Thoracic aorta (tissue), 2 donors: ENCODE measurements around the gene NAT8L. TPM values are rescaled to one million over a fixed set of nuclear protein-coding genes. Genes with fewer than 3 reads are reported as not detected.
"Not testable (repeated sequence)": the region's sequence is repeated elsewhere in the genome, so short reads cannot be mapped to it uniquely, and the experiment has no call there.

Experiments
- ATAC-seq: fragments of 150-250 bp; one replicate; pipeline ENCODE4 v1.8.0; 2017; ENCODE audit warnings: low read depth; ENCODE audit not compliant: insufficient number of reproducible peaks, low FRiP score
- DNase-seq: peaks from one replicate; pipeline ENCODE4 v3.0.0-alpha.2; 2020; ENCODE audit warnings: low spot score
- H3K27ac ChIP-seq, 2 donors: fragments of 200-600 bp; sonication (generic); 1 replicate in 1 of 2; 2 replicates in 1 of 2; pipeline ENCODE4 v1.5.1; 2016; ENCODE audit warnings: mild to moderate bottlenecking in 2 of 2, moderate library complexity in 2 of 2
- H3K27me3 ChIP-seq: fragments of 200-600 bp; sonication (generic); replicated peaks from 2 replicates; pipeline ENCODE4 v1.6.0; 2016; ENCODE audit warnings: mild to moderate bottlenecking; ENCODE audit not compliant: insufficient read depth
- H3K36me3 ChIP-seq: fragments of 200-600 bp; sonication (generic); one replicate; pipeline ENCODE4 v1.5.1; 2016
- H3K4me1 ChIP-seq, 2 donors: fragments of 200-600 bp; sonication (generic); 1 replicate in 1 of 2; 2 replicates in 1 of 2; pipeline versions ENCODE4 v1.5.1 to v1.6.0; 2016; ENCODE audit warnings: low read depth in 2 of 2, mild to moderate bottlenecking in 1 of 2; ENCODE audit not compliant: control insufficient read depth in 1 of 2
- H3K4me3 ChIP-seq: fragments of 200-600 bp; sonication (generic); 2 replicates; pipeline ENCODE4 v1.5.1; 2016; ENCODE audit warnings: mild to moderate bottlenecking
- H3K9me3 ChIP-seq: fragments of 200-600 bp; sonication (generic); 2 replicates; pipeline ENCODE4 v1.5.1; 2016
- CTCF ChIP-seq: fragments of 200-600 bp; sonication (generic); IDR thresholded peaks from one replicate; pipeline ENCODE4 v1.5.1; 2019; ENCODE audit warnings: antibody characterized with exemption
- total RNA-seq, 2 donors: library from RNA; depleted of rRNA; stranded (reverse); fragments of >200 nt; gene quantifications; one replicate each; pipeline versions ENCODE4 v1.1.0 to v1.2.3, GENCODE V29; 2016

NAT8L gene
- total RNA-seq, 2 donors from 2014 or later: under 0.01 TPM; not detected in 1

DNA sequence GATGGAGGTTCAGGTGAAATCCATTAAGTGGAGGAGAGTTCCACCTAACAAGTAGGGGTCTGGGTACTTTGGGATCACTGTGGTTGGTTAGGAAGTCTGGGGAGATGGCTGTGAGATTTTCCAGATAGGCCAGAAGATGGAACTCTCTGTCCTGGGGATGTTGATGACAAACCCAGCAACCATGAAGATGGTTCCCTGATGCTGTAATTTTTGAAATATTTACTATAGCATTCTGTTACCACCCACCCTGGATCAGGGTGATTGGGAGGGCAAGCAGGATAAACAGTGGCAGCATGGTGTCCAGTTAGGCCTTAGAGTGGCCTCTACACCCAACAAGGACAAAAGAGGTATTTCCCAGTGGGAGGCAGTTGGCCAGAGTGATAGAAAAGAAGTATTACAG is 34.4 kb upstream of the NAT8L start:
- Histone ChIP-seq H3K4me3 (no peak overlapping the region), H3K27me3 (no peaks in the 10 kb centered on the region), H3K4me1 (no peaks in the 10 kb centered on the region), H3K36me3 (no peaks in the 10 kb centered on the region), H3K9me3 (no peaks in the 10 kb centered on the region), H3K27ac (no peak overlapping the region)
- ATAC-seq (no peak), DNase-seq (no peak)
- TF ChIP-seq CTCF: no peak

DNA sequence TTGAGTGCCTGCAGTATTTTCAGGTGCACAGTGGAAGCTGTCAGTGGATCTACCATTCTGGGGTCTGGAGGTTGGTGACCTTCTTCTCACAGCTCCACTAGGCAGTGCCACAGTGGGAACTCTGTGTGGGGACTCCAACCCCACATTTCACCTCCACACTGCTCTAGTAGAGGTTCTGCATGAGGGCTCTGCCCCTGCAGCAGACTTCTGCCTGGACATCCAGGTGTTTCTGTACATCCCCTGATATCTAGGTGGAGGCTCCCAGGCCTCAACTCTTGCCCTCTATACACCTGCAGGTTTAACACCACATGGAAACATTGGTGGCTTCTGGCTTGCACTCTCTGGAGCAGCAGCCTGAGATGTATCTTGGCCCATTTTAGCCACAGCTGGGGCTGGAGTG is 33.3 kb upstream of the NAT8L start:
- TF ChIP-seq CTCF: no peak
- DNase-seq (no peak), ATAC-seq (no peak)
- H3K9me3 ChIP-seq: no peaks in the 10 kb centered on the region
- no peaks in the 10 kb centered on the region for H3K27me3 ChIP-seq
- H3K27ac ChIP-seq: no peak overlapping the region
- H3K4me3 ChIP-seq: no peak overlapping the region
- H3K4me1 ChIP-seq: no peaks in the 10 kb centered on the region
- no peaks in the 10 kb centered on the region for H3K36me3 ChIP-seq

DNA sequence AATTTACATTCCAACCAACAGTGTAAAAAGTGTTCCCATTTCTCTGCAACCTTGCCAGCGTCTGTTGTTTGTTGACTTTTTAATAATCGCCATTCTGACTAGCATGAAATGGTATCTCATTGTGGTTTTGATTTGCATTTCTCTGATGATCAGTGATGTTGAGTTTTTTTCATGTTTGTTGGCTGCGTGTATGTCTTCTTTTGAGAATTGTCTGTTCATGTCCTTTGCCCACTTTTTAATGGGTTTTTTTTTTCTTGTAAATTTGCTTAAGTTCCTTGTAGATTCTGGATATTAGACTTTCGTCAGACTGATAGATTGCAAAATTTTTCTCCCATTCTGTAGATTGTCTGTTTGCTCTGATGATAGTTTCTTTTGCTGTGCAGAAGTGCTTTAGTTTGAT is 32.0 kb upstream of the NAT8L start:
- not testable (repeated sequence) for H3K4me3 ChIP-seq, H3K4me1 ChIP-seq, ATAC-seq, H3K9me3 ChIP-seq, DNase-seq, H3K27me3 ChIP-seq, H3K36me3 ChIP-seq, H3K27ac ChIP-seq

DNA sequence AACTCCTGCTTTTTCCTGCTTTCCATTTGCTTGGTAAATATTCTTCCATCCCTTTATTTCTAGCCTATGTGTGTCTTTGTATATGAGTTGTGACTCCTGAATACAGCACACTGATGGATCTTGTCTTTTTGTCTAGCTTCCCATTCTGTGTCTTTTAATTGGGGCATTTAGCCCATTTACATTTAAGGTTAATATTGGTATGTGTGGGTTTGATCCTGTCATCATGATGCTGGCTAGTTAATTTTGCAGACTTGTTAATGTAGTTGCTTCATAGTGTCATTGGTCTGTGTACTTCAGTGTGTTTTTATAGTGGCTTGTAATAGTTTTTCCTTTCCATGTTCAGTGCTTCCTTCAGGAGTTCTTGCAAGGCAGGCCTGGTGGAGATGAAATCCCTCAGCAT is 28.0 kb upstream of the NAT8L start:
- not testable (repeated sequence) for H3K27ac ChIP-seq, H3K27me3 ChIP-seq, H3K4me3 ChIP-seq, H3K36me3 ChIP-seq, DNase-seq, ATAC-seq, H3K9me3 ChIP-seq, H3K4me1 ChIP-seq

DNA sequence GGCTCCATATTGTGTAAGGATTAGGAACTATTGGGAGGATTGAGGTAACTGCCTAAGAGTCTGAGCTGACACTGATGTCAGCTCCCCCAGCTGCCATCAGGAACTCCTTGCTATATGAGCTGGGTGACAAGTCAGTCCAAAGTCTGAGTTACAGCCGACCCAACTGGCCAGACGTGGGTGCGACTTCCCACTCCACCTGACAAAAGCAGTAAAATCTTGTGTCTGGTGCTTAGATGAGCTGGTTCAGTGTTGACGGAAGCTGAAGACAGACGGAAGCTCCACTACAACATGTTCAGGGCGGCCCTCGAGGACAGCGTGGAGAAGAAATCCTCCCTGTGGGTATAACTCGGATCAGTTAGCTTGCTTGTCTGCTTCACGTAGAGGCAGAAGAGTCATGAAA is 22.8 kb upstream of the NAT8L start:
- no peaks in the 10 kb centered on the region for H3K27me3 ChIP-seq
- H3K27ac ChIP-seq: no peak overlapping the region
- H3K9me3 ChIP-seq: no peaks in the 10 kb centered on the region
- H3K36me3 ChIP-seq: no peaks in the 10 kb centered on the region
- DNase-seq (no peak), ATAC-seq (no peak)
- peaks cover 3 to 5% of the 10 kb centered on the region in 2 donors for H3K4me1 ChIP-seq
- TF ChIP-seq CTCF: no peak
- H3K4me3 ChIP-seq: no peak overlapping the region

DNA sequence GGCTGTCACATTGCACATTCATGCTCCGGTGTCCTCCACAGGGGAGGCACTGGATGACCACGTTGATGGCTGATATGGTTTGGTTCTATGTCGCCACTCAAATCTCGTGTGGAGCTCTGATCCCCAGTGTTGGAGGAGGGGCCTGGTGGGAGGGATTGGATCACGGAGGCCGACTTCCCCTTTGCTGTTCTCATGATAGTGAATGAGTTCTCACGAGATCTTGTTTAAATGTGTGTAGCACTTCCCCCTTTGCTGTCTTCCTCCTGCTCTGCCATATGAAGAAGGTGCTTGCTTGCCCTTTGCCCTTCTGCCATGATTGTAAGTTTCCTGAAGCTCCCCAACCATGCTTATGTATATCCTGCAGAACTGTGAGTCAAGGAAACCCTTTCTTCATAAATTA is 22.3 kb upstream of the NAT8L start:
- Histone ChIP-seq H3K9me3 (no peaks in the 10 kb centered on the region), H3K4me3 (no peak overlapping the region), H3K4me1 (peaks cover 8 to 10% of the 10 kb centered on the region in 2 donors), H3K27me3 (no peaks in the 10 kb centered on the region), H3K27ac (no peak overlapping the region), H3K36me3 (no peaks in the 10 kb centered on the region)
- DNase-seq (no peak), ATAC-seq (no peak)
- TF ChIP-seq CTCF: no peak
